IPS-20b (cell line): Measurements from ENCODE around the gene OPCML.

Experiments
- H3K27ac ChIP-seq: one replicate; pipeline ENCODE4 v1.5.1; 2013; ENCODE audit warnings: low read length
- H3K27me3 ChIP-seq: 2 replicates; pipeline ENCODE4 v1.6.1; 2013; ENCODE audit warnings: mild to moderate bottlenecking, low read length, inconsistent platforms; ENCODE audit not compliant: insufficient read depth
- H3K36me3 ChIP-seq: 2 replicates; pipeline ENCODE4 v1.6.1; 2013; ENCODE audit warnings: low read depth, mild to moderate bottlenecking, inconsistent platforms, low read length, moderate library complexity; ENCODE audit not compliant: insufficient read depth
- H3K4me1 ChIP-seq: 2 replicates; pipeline ENCODE4 v1.6.1; 2013; ENCODE audit warnings: mild to moderate bottlenecking, control low read depth, inconsistent platforms, low read length, moderate library complexity; ENCODE audit not compliant: insufficient read depth
- H3K4me3 ChIP-seq: 2 replicates; pipeline ENCODE4 v1.5.1; 2013; ENCODE audit warnings: mild to moderate bottlenecking, low read length, inconsistent platforms
- H3K9ac ChIP-seq: 2 replicates; pipeline ENCODE4 v1.6.1; 2013; ENCODE audit warnings: low read depth, mild to moderate bottlenecking, inconsistent platforms, low read length, moderate library complexity
- H3K9me3 ChIP-seq: 2 replicates; pipeline ENCODE4 v1.6.1; 2013; ENCODE audit warnings: mild to moderate bottlenecking, low read depth, low read length, inconsistent platforms; ENCODE audit not compliant: insufficient read depth

OPCML gene

GRCh38 chr11:133531971-133532651, at the start of gene OPCML:
Gene OPCML (minus strand): TSS chr11:133532501.
- Histone ChIP-seq H3K9ac (peak within 1 kb of the TSS; percentile 74), H3K9me3 (no peaks in the 10 kb centered on the region), H3K27me3 (peaks cover 56% of the 10 kb centered on the region), H3K27ac (no peak within 1 kb of the TSS), H3K4me1 (peaks cover 33% of the 10 kb centered on the region), H3K36me3 (no peaks in the 10 kb centered on the region), H3K4me3 (peak within 1 kb of the TSS; percentile 82)

GRCh38 chr11:133581091-133581490, 48.8 kb upstream of the OPCML start:
- H3K9ac ChIP-seq: no peak overlapping the region
- no peaks in the 10 kb centered on the region for H3K9me3 ChIP-seq
- H3K27me3 ChIP-seq: 0 out of 2 replicates have a peak, but pooled peaks cover 3% of the 10 kb centered on the region
- H3K27ac ChIP-seq: no peak overlapping the region
- peaks cover 6% of the 10 kb centered on the region; the same call in 1 of the 2 replicates for H3K4me1 ChIP-seq
- H3K4me3 ChIP-seq: no peak overlapping the region
- no peaks in the 10 kb centered on the region for H3K36me3 ChIP-seq

GRCh38 chr11:133579165-133580031, 47.1 kb upstream of the OPCML start:
- H3K36me3 ChIP-seq: no peaks in the 10 kb centered on the region
- no peak overlapping the region; the same call in 1 of the 2 replicates for H3K9ac ChIP-seq
- H3K4me1 ChIP-seq: peaks cover 6% of the 10 kb centered on the region; the same call in 1 of the 2 replicates
- 0 out of 2 replicates have a peak, but pooled peaks cover 3% of the 10 kb centered on the region for H3K27me3 ChIP-seq
- H3K4me3 ChIP-seq: no peak overlapping the region
- H3K9me3 ChIP-seq: no peaks in the 10 kb centered on the region
- no peak overlapping the region for H3K27ac ChIP-seq

GRCh38 chr11:133577403-133577802, 45.1 kb upstream of the OPCML start:
- 0 out of 2 replicates have a peak, but pooled peaks cover 3% of the 10 kb centered on the region for H3K27me3 ChIP-seq
- H3K9ac ChIP-seq: no peak overlapping the region
- no peak overlapping the region for H3K27ac ChIP-seq
- H3K36me3 ChIP-seq: no peaks in the 10 kb centered on the region
- H3K4me1 ChIP-seq: peaks cover 6% of the 10 kb centered on the region; the same call in 1 of the 2 replicates
- H3K4me3 ChIP-seq: no peak overlapping the region
- H3K9me3 ChIP-seq: no peaks in the 10 kb centered on the region

GRCh38 chr11:133576351-133576750, 44.0 kb upstream of the OPCML start:
- H3K27ac ChIP-seq: no peak overlapping the region
- no peak overlapping the region for H3K4me3 ChIP-seq
- no peaks in the 10 kb centered on the region for H3K9me3 ChIP-seq
- H3K9ac ChIP-seq: no peak overlapping the region
- 0 out of 2 replicates have a peak, but pooled peaks cover 3% of the 10 kb centered on the region for H3K27me3 ChIP-seq
- peaks cover 6% of the 10 kb centered on the region; the same call in 1 of the 2 replicates for H3K4me1 ChIP-seq
- H3K36me3 ChIP-seq: no peaks in the 10 kb centered on the region

- Histone ChIP-seq H3K27me3 (no peaks in the 10 kb centered on the region), H3K27ac (no peak overlapping the region), H3K9ac (no peak overlapping the region), H3K4me1 (no peaks in the 10 kb centered on the region), H3K4me3 (no peak overlapping the region), H3K9me3 (no peaks in the 10 kb centered on the region), H3K36me3 (no peaks in the 10 kb centered on the region)
Measured at GRCh38 chr11:133573081-133573480, 40.8 kb upstream of the OPCML start.

- H3K27me3 ChIP-seq: no peaks in the 10 kb centered on the region
- H3K4me1 ChIP-seq: no peaks in the 10 kb centered on the region
- no peak overlapping the region for H3K9ac ChIP-seq
- no peak overlapping the region for H3K4me3 ChIP-seq
- H3K9me3 ChIP-seq: no peaks in the 10 kb centered on the region
- H3K36me3 ChIP-seq: no peaks in the 10 kb centered on the region
- H3K27ac ChIP-seq: no peak overlapping the region
Measured at GRCh38 chr11:133570376-133570775, 38.1 kb upstream of the OPCML start.

- Histone ChIP-seq H3K27me3 (no peaks in the 10 kb centered on the region), H3K4me1 (no peaks in the 10 kb centered on the region; the same call in 1 of the 2 replicates), H3K4me3 (no peak overlapping the region), H3K27ac (no peak overlapping the region), H3K36me3 (no peaks in the 10 kb centered on the region), H3K9ac (no peak overlapping the region), H3K9me3 (no peaks in the 10 kb centered on the region)
Measured at GRCh38 chr11:133563505-133564025, 31.3 kb upstream of the OPCML start.

GRCh38 chr11:133560472-133560855, 28.2 kb upstream of the OPCML start:
- Histone ChIP-seq H3K36me3 (no peaks in the 10 kb centered on the region), H3K9ac (no peak overlapping the region), H3K9me3 (no peaks in the 10 kb centered on the region), H3K4me1 (no peaks in the 10 kb centered on the region; the same call in 1 of the 2 replicates), H3K27ac (no peak overlapping the region), H3K4me3 (no peak overlapping the region), H3K27me3 (no peaks in the 10 kb centered on the region)

GRCh38 chr11:133559833-133560471, 27.7 kb upstream of the OPCML start:
- no peaks in the 10 kb centered on the region for H3K27me3 ChIP-seq
- H3K9ac ChIP-seq: no peak overlapping the region
- H3K27ac ChIP-seq: no peak overlapping the region
- no peaks in the 10 kb centered on the region; the same call in 1 of the 2 replicates for H3K4me1 ChIP-seq
- no peak overlapping the region for H3K4me3 ChIP-seq
- no peaks in the 10 kb centered on the region for H3K36me3 ChIP-seq
- no peaks in the 10 kb centered on the region for H3K9me3 ChIP-seq

GRCh38 chr11:133559382-133559781, 27.1 kb upstream of the OPCML start:
- Histone ChIP-seq H3K27ac (no peak overlapping the region), H3K4me3 (no peak overlapping the region), H3K9ac (no peak overlapping the region), H3K9me3 (no peaks in the 10 kb centered on the region), H3K36me3 (no peaks in the 10 kb centered on the region), H3K27me3 (no peaks in the 10 kb centered on the region), H3K4me1 (no peaks in the 10 kb centered on the region; the same call in 1 of the 2 replicates)
